Mucosa of rectum (tissue), 2 donors: ENCODE data around the gene GHRHR.

Experiments
- H3K27ac ChIP-seq, 2 donors: one replicate each; pipeline ENCODE4 v1.7.0; 2013; ENCODE audit warnings: inconsistent platforms in 2 of 2, low read depth in 2 of 2, low read length in 2 of 2
- H3K27me3 ChIP-seq, 2 donors: one replicate each; pipeline ENCODE4 v1.7.0; 2013; ENCODE audit warnings: low read length in 2 of 2; ENCODE audit not compliant: control insufficient read depth in 2 of 2, insufficient read depth in 2 of 2
- H3K36me3 ChIP-seq, 2 donors: one replicate each; pipeline ENCODE4 v1.7.0; 2013; ENCODE audit warnings: low read length in 2 of 2; ENCODE audit not compliant: control insufficient read depth in 2 of 2, insufficient read depth in 2 of 2
- H3K4me1 ChIP-seq, 2 donors: one replicate each; pipeline ENCODE4 v1.7.0; 2013; ENCODE audit warnings: low read length in 2 of 2, mild to moderate bottlenecking in 1 of 2; ENCODE audit not compliant: control insufficient read depth in 2 of 2, insufficient read depth in 2 of 2
- H3K4me3 ChIP-seq, 2 donors: one replicate each; pipeline ENCODE4 v1.7.0; 2013; ENCODE audit warnings: low read length in 2 of 2
- H3K9ac ChIP-seq, 2 donors: one replicate each; pipeline ENCODE4 v1.7.0; 2013; ENCODE audit warnings: low read length in 2 of 2, low read depth in 1 of 2, mild to moderate bottlenecking in 1 of 2
- H3K9me3 ChIP-seq, 2 donors: one replicate each; pipeline ENCODE4 v1.7.0; 2013; ENCODE audit warnings: low read length in 2 of 2; ENCODE audit not compliant: control insufficient read depth in 2 of 2
- donor health status: healthy.
- donor health status: Normal muscosa, but diverticular disease.

The GHRHR gene

GRCh38 chr7:30989008-30989823, 25.5 kb downstream of the GHRHR start:
- peaks cover 0 to 3% of the 10 kb centered on the region in 2 donors for H3K27me3 ChIP-seq
- H3K27ac ChIP-seq = no peak overlapping the region
- H3K4me3 ChIP-seq = no peak overlapping the region
- H3K9ac ChIP-seq = no peak overlapping the region
- H3K36me3 ChIP-seq = no peaks in the 10 kb centered on the region
- H3K9me3 ChIP-seq = no peaks in the 10 kb centered on the region
- peaks cover 0 to 6% of the 10 kb centered on the region in 2 donors for H3K4me1 ChIP-seq

- Histone ChIP-seq H3K4me3 (no peak overlapping the region), H3K27me3 (no peaks in the 10 kb centered on the region), H3K27ac (no peak overlapping the region), H3K36me3 (no peaks in the 10 kb centered on the region), H3K4me1 (peaks cover 0 to 6% of the 10 kb centered on the region in 2 donors), H3K9ac (no peak overlapping the region), H3K9me3 (no peaks in the 10 kb centered on the region)
These were observed 26.3 kb downstream of the GHRHR start for GRCh38 chr7:30989824-30990672.

GRCh38 chr7:30990673-30991170, 27.0 kb downstream of the GHRHR start:
- H3K9me3 ChIP-seq = no peaks in the 10 kb centered on the region
- H3K27ac ChIP-seq = no peak overlapping the region
- H3K36me3 ChIP-seq = no peaks in the 10 kb centered on the region
- no peaks in the 10 kb centered on the region for H3K27me3 ChIP-seq
- H3K4me1 ChIP-seq = peaks cover 0 to 6% of the 10 kb centered on the region in 2 donors
- no peak overlapping the region for H3K4me3 ChIP-seq
- H3K9ac ChIP-seq = no peak overlapping the region

GRCh38 chr7:30992414-30992813, 28.7 kb downstream of the GHRHR start:
- no peak overlapping the region for H3K4me3 ChIP-seq
- no peak overlapping the region for H3K9ac ChIP-seq
- H3K27me3 ChIP-seq = no peaks in the 10 kb centered on the region
- H3K36me3 ChIP-seq = no peaks in the 10 kb centered on the region
- H3K9me3 ChIP-seq = no peaks in the 10 kb centered on the region
- H3K27ac ChIP-seq = no peak overlapping the region
- peaks cover 0 to 6% of the 10 kb centered on the region in 2 donors for H3K4me1 ChIP-seq

GRCh38 chr7:30994206-30995100, 30.7 kb downstream of the GHRHR start:
- H3K4me1 ChIP-seq = no peaks in the 10 kb centered on the region
- no peaks in the 10 kb centered on the region for H3K27me3 ChIP-seq
- H3K36me3 ChIP-seq = no peaks in the 10 kb centered on the region
- H3K27ac ChIP-seq = no peak overlapping the region
- no peaks in the 10 kb centered on the region for H3K9me3 ChIP-seq
- H3K9ac ChIP-seq = no peak overlapping the region
- no peak overlapping the region for H3K4me3 ChIP-seq

GRCh38 chr7:30995536-30995935, 31.8 kb downstream of the GHRHR start:
- Histone ChIP-seq H3K9ac (no peak overlapping the region), H3K27me3 (no peaks in the 10 kb centered on the region), H3K27ac (no peak overlapping the region), H3K36me3 (no peaks in the 10 kb centered on the region), H3K9me3 (no peaks in the 10 kb centered on the region), H3K4me1 (no peaks in the 10 kb centered on the region), H3K4me3 (no peak overlapping the region)

- Histone ChIP-seq H3K9ac (no peak overlapping the region), H3K27me3 (no peaks in the 10 kb centered on the region), H3K4me1 (no peaks in the 10 kb centered on the region), H3K9me3 (no peaks in the 10 kb centered on the region), H3K4me3 (no peak overlapping the region), H3K27ac (no peak overlapping the region), H3K36me3 (no peaks in the 10 kb centered on the region)
These were observed 32.5 kb downstream of the GHRHR start for GRCh38 chr7:30996256-30996655.

GRCh38 chr7:30996883-30997282, 33.1 kb downstream of the GHRHR start:
- H3K27ac ChIP-seq = no peak overlapping the region
- no peak overlapping the region for H3K4me3 ChIP-seq
- H3K9me3 ChIP-seq = no peaks in the 10 kb centered on the region

GRCh38 chr7:30997316-30997715, 33.6 kb downstream of the GHRHR start:
- Histone ChIP-seq H3K36me3 (no peaks in the 10 kb centered on the region), H3K27ac (no peak overlapping the region), H3K9me3 (no peaks in the 10 kb centered on the region), H3K27me3 (no peaks in the 10 kb centered on the region), H3K9ac (no peak overlapping the region), H3K4me3 (no peak overlapping the region), H3K4me1 (no peaks in the 10 kb centered on the region)

More at GRCh38 chr7:30996883-30997282, 33.1 kb downstream of the GHRHR start:
- Histone ChIP-seq H3K9ac (no peak overlapping the region), H3K4me1 (no peaks in the 10 kb centered on the region), H3K36me3 (no peaks in the 10 kb centered on the region), H3K27me3 (no peaks in the 10 kb centered on the region)
